ENCODE results near the gene DTNA.

DNA sequence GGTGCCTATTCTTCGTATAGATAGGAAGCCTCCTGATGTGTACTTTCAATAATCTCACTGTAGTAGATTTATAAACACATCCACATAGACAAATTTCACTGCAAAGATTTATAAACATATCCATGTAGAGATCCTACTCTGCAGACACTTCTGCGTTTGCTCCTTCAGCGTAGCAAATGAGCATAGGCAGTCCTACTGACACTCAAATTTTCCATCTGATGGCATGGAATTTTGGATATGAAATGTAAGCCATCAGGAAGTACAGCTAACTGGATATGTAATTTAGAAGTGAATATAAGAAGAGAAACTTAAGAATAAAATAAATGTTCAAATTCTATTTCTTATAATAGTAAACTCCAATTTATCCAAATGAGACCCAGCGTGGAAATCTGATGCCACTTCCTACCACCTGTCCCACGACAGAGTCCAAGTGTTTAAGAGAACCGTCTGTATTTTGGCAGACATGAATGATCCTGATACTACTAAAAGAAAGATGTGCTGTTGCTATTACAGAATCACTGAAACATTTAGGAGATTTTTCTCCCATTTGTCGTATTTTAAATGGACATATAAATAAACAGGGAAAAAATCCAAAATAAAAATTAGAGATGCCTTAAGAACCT, 86.0 kb downstream of the DTNA start:
- TF ChIP-seq CTCF (IDR thresholded peaks at IDR 0.05; ENCODE audit: low read length) (no peak), EZH2 (IDR thresholded peaks at IDR 0.05; ENCODE audit: borderline replicate concordance, low read length) (no peak)

Data from OCI-LY1 (cell line).